ENCODE results near the gene UVRAG. TPM values are rescaled to one million over a fixed set of nuclear protein-coding genes. Genes with fewer than 3 reads are reported as not detected.

Gene UVRAG
- total and polyA plus RNA-seq, 2 of the 4 experiments (the other 2 are of a cell fraction) = 5.6 to 10.9 TPM

DNA sequence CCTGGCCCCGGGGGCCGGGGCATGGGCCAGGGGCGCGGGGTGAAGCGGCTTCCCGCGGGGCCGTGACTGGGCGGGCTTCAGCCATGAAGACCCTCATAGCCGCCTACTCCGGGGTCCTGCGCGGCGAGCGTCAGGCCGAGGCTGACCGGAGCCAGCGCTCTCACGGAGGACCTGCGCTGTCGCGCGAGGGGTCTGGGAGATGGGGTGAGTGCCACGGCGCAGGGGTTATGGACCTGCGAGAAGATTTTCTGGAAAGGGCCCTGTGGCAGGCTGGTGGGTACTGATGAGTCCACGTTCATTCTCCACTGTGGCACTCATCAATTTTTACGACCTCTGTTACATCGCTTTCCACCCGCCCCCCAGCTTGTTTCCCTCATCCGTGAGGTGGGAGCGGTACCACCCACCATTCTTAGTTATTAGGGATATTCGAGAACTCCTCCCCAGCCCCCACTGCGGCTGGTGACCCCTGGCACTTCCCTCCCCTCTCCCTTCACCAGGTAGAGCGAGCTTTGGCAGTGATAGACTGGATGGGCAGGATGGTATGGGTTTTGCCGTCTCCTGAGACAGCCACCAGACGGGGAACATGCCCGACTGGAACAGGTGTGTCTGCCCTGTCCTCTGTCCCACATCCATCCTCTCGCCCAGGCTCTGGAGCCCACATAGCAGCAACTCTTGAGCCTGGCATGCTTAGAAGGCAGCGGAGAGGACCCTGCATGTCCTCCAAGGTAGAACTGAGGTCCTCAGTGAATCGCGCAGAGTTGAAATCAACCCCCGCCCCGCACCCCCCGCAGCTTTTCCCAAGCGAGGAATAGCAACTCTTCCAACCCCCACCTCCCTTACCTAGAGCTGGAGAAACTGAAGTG lies 45.9 kb upstream of the UVRAG start:
- H3K79me1 ChIP-seq (ENCODE audit: low read depth in 1 of 2, low read length in 2 of 2) = no peaks in the 10 kb centered on the region
- H2BK20ac ChIP-seq (ENCODE audit: low read depth, low read length) = no peak overlapping the region
- no peaks in the 10 kb centered on the region; the same call in 1 of the 2 replicates for H3K9me1 ChIP-seq (ENCODE audit: insufficient read depth, low read length)
- H3K9me3 ChIP-seq (ENCODE audit: control insufficient read depth, insufficient read depth, low read length) = no peaks in the 10 kb centered on the region
- WGBS, 2 experiments (ENCODE audit: extremely low coverage in 2 of 2, insufficient read length in 1 of 2) = 7% methylated on average over 3 of the region's 46 CpGs; no CpG with 5 or more reads in 1 of the 2 experiments
- H2AK5ac ChIP-seq (ENCODE audit: low read depth, low read length) = no peak overlapping the region; the same call in 1 of the 2 replicates
- H4K20me1 ChIP-seq (ENCODE audit: insufficient read depth, low read length) = no peaks in the 10 kb centered on the region
- DNase-seq (no peak), ATAC-seq (ENCODE audit: low read depth) (peak; percentile 3; the same call in 1 of the 2 replicates)
- CTCF ChIA-PET = interaction anchor here (0.7 kb wide), 1 partner anchor 12 kb away, joined by 3 read pairs; no protein-coding TSS in a partner anchor
- H3K27me3 ChIP-seq (ENCODE audit: control insufficient read depth, insufficient read depth, low read length) = peaks cover 44% of the 10 kb centered on the region
- no peak overlapping the region for H3K4ac ChIP-seq (ENCODE audit: low read depth, low read length)
- no peak overlapping the region for H2BK5ac ChIP-seq (ENCODE audit: low read depth, low read length, poor library complexity, severe bottlenecking)
- dilution Hi-C loops (cut with HindIII; ENCODE audit: low sequenced_read_pairs, unreplicated experiment) = no loop called here
- no TSS peak for BruUV-seq (replicated peaks)
- H3K23ac ChIP-seq (ENCODE audit: low read depth, low read length) = no peak overlapping the region; the same call in 1 of the 2 replicates
- H2BK120ac ChIP-seq (ENCODE audit: low read depth, low read length) = no peak overlapping the region
- peak overlapping the region; percentile 96 for H2AFZ ChIP-seq (replicated peaks; ENCODE audit: low read length, poor library complexity)
- no peak overlapping the region for H3K18ac ChIP-seq (ENCODE audit: low read depth, low read length)
- H3K14ac ChIP-seq (replicated peaks; ENCODE audit: low read depth, low read length) = no peak overlapping the region
- H3K4me3 ChIP-seq (ENCODE audit: insufficient read depth, low read depth, low read length) = peak overlapping the region; percentile 49
- H3K56ac ChIP-seq (ENCODE audit: extremely low read depth, insufficient read depth, low read length) = no peak overlapping the region
- H2BK15ac ChIP-seq (ENCODE audit: low read depth, low read length) = no peak overlapping the region
- peaks cover 4% of the 10 kb centered on the region; the same call in 1 of the 2 replicates for H3K4me1 ChIP-seq (ENCODE audit: control insufficient read depth, insufficient read depth, low read length)
- no peaks in the 10 kb centered on the region for H3K36me3 ChIP-seq (ENCODE audit: control insufficient read depth, insufficient read depth, low read length)
- in situ Hi-C loops (cut with MboI; ENCODE audit: low sequenced_read_pairs) = no loop called here
- POLR2A ChIA-PET (ENCODE audit: unreplicated experiment) = no interaction called here
- no peak overlapping the region for H4K91ac ChIP-seq (ENCODE audit: insufficient read depth, low read depth, low read length)
- peak overlapping the region; percentile 60 for H2AK9ac ChIP-seq (replicated peaks; ENCODE audit: low read depth, low read length, poor library complexity)
- no peak overlapping the region for H4K8ac ChIP-seq (ENCODE audit: low read depth in 2 of 2, low read length in 2 of 2)
- intact Hi-C loops (cut with micrococcal nuclease) = no loop called here
- no peak overlapping the region for H3K9ac ChIP-seq (ENCODE audit: low read depth, low read length)
- H3K4me2 ChIP-seq (ENCODE audit: low read depth, low read length) = peak overlapping the region; percentile 34; the same call in 1 of the 2 replicates
- no peak overlapping the region for H4K5ac ChIP-seq (ENCODE audit: low read depth, low read length)
- no peak overlapping the region for H3K27ac ChIP-seq (ENCODE audit: insufficient read depth, low read length)
- TF ChIP-seq, protein P1, sequence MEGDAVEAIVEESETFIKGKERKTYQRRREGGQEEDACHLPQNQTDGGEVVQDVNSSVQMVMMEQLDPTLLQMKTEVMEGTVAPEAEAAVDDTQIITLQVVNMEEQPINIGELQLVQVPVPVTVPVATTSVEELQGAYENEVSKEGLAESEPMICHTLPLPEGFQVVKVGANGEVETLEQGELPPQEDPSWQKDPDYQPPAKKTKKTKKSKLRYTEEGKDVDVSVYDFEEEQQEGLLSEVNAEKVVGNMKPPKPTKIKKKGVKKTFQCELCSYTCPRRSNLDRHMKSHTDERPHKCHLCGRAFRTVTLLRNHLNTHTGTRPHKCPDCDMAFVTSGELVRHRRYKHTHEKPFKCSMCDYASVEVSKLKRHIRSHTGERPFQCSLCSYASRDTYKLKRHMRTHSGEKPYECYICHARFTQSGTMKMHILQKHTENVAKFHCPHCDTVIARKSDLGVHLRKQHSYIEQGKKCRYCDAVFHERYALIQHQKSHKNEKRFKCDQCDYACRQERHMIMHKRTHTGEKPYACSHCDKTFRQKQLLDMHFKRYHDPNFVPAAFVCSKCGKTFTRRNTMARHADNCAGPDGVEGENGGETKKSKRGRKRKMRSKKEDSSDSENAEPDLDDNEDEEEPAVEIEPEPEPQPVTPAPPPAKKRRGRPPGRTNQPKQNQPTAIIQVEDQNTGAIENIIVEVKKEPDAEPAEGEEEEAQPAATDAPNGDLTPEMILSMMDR (conservative IDR thresholded peaks at IDR 0.05; ENCODE audit: low read depth, low read length) = no peak
- TF ChIP-seq POLR2A (IDR thresholded peaks at IDR 0.05; ENCODE audit: low read depth, low read length) = no peak
- TF ChIP-seq RCOR1 (IDR thresholded peaks at IDR 0.05; ENCODE audit: insufficient replicate concordance, low read length) = no peak
- TF ChIP-seq BHLHE40 (IDR thresholded peaks at IDR 0.05; ENCODE audit: low read depth, low read length) = no peak
- TF ChIP-seq SMC3 (IDR thresholded peaks at IDR 0.05; ENCODE audit: low read depth, low read length) = no peak
- no peak for TF ChIP-seq MXI1 (IDR thresholded peaks at IDR 0.05; ENCODE audit: borderline replicate concordance, low read depth, low read length)

Measured in IMR-90 (cell line).